ENCODE measurements around the gene LRRC4C.
"Not testable (repeated sequence)": the region's sequence is repeated elsewhere in the genome, so short reads cannot be mapped to it uniquely, and the experiment has no call there.

The LRRC4C gene

DNA sequence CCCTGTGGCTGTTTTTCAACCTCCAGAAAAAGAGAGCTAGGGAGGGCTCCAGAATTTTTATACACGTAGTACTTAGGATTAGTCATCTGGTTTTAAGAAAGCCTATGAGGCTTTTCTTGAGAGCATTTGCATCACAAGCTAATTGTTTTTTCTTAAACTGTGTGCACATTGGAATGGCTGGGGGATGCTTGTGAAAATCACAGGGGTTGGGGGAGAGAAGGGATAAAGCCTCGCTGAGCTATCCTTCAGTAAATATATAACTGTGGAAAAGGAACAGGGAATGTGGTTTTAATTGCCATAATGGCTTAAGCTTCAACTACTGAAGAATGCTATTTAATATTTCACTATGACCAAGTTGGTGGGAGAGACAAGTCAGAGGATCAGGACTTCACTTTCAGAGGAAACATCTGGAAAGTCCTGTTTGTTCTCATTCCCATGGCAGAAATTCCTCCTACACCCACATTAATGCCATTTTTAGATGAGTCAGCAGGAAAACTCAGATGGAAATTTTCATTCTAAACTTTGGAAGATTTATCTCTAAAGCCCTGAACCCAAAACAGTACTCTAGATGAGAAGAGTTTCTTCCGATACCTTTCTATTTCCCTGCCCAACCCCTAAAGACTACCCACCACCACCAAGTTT lies 591.3 kb downstream of the LRRC4C start:
- DNase-seq (ENCODE audit: low spot score) = no peak

DNA sequence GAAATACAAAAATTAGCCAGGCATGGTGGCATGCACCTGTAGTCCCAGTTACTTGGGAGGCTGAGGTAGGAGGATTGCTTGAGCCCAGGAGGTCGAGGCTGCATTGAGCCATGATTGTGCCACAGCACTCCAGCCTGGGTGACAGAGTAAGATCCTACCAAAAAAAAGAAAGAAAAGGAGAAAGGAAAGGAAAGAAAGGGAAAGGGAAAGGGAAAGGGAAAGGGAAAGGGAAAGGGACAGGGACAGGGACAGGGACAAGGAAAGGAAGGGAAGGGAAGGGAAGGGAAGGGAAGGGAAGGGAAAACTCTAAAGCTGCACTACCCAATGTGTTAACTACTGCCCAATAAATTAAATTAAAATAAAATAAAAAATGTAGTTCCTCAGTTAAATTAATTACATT lies 601.7 kb downstream of the LRRC4C start:
- not testable (repeated sequence) for DNase-seq (ENCODE audit: low spot score)

DNA sequence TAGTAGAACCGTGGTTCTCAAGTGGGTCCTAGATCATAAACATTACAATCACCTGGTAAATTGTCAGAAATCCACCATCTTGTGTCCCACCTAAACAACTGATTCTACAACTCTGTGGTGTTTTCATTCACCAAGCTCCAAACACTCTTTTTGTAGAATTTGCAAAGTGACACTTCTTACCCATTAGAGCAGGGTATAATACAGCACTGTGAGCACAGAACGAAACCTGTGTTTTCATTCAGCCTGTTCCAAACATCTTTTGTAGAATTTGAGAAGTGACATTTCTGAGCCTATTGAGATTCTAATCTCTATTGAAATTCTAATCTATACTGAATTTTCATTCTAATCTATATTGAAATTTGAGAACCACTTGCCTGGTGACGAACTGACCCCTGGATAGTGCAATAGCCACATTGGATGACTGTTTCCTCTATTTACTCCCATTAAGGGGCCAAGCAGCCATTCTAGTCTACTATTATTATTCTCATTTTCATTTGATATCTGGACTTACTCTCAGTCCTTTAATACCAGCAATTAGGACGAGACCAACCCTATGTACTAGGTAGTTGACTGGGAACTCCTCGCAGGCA lies 616.6 kb downstream of the LRRC4C start:
- DNase-seq (ENCODE audit: low spot score) = no peak

DNA sequence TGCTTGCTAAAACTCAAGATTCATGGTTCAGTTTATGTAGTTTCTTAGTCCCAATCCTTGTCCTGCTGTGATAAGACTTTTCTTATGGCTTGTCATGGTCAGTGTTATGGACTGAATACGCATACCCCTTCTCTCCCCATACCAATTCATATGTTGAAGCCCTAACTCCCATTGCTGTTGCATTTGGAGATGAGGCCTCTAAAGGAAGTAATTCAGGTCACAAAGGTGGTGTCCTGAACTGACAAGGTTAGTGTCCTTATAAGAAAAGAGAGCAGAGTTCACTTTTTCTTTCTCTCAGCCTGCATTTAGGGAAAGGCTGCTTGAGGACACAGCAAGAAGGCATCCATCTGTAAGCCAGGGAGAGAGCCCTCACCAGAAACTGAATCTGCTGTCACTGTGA lies 618.2 kb downstream of the LRRC4C start:
- no peak for DNase-seq (ENCODE audit: low spot score)

DNA sequence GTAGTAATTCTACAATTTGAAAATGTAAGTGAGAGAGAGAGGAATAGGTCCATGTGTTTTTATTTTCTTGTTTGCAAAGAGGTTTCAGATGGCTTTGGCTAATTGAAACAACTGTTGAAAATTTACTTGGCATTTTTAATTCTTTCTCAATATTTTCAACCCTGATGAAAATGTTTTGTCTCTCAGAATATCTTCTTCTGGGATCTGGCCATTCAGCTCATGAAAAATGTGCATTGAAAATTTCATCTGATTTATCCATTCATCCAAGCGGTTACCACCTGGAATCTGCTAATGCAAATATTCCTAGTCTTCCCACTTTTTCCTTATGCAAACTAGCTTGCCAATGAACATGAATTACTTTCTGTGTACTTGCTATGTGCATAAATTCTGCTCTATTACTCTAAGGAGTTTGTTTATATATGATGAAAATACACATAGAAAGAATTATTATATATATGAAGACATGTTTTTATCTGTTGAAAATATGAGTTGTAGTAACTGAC lies 621.2 kb downstream of the LRRC4C start:
- DNase-seq (ENCODE audit: low spot score) = no peak

DNA sequence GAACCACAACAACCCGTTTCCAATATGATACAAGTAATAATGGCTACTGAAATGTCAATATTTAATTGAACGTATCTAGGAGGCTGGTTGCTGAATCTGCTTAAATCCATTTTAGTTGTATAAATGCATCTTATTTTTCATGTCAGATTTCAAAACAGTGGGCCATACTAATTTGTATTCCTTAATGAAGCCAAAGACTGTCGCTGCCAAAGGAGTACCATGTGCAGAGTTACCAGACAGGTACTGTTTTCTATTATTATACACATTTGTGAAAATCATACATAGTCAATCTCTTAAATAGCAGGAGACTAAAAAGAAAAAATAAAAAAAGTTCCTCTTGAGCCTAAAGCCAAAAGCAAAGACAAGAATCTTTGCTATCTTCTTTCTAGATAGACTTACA lies 632.3 kb downstream of the LRRC4C start:
- DNase-seq (ENCODE audit: low spot score) = no peak

DNA sequence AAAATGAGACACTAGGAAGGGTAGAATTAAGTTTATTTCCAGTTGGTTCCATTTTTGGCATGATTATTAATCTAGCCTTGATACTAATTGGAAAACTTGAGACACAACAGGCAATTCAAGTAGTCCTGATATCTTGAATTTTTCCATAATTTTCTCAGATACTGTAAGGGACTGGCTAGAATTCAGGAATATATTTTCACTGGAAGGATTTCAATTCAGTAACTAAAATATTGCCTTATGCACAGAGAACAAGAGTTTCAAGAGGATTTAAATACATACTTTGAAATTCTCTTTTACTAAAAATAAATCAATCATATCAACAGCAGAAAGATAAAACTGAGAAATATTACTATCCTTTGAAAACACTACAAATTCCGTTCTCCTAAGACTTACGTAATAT lies 632.9 kb downstream of the LRRC4C start:
- no peak for DNase-seq (ENCODE audit: low spot score)

DNA sequence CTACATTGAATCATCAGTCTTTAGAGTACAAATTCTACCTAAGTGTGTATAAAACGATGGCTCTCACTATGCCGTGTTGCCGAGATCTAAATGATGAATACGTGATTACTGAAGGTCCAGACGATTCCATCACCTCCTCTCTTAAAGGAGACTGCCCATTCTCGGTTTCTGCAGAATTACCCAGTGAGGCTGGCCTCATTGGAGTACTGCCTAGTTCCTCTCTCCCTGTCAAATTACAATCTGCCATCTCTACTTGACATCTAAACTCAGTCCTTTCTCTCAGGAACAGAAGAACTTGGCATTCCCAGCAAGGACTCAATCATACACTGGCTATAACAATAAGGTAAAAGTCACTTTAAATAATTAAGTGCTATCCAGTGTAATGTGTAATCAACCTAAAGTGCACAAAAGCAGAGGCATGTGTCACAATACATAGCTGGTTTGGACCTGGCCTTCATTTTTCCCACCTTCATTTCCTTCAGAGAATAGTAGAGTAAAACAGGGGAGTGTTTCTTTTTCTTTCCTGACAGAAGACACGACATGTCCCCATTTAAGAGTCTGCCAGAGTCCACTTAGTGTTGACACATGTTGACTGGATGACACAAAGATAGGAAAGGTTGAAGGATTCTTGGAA lies 634.1 kb downstream of the LRRC4C start:
- no peak for DNase-seq (ENCODE audit: low spot score)

DNA sequence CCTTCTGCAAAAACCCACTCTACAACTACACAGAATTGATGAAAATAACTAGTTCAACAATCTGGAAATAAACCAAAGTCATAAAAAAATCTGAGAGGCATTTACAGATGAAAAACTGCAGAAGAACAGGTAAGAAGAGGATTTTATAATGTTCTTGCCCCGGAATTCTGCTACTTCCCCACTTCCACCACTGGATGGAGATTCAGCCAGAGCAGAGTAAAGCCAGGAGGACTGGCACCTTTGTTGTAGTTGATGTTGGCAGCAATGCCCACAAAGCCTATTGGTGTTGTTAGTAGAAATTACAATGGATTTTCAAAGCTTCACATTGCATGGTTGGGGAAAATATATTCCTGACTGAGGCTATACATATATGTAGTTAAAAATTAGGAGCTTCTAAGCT lies 640.2 kb downstream of the LRRC4C start:
- DNase-seq (ENCODE audit: low spot score) = no peak

DNA sequence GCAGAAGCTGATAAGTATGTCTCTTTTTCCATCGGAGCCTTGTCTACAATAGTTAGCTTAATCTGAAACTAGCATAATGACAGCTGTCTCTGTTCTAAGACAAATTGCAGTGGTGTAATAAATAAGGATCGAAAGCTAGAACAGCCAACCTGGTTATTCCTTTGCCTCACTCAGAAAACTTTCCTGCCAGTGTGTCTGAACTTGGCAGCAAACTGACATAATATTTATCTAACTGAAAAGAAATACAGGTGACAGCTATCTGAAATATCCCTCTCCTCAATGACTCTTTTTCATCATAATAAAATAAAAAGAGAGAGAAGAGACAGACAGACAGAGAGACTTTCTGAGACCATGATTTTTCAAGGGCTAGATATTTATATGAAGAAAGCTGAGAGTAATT lies 642.5 kb downstream of the LRRC4C start:
- no peak for DNase-seq (ENCODE audit: low spot score)

DNA sequence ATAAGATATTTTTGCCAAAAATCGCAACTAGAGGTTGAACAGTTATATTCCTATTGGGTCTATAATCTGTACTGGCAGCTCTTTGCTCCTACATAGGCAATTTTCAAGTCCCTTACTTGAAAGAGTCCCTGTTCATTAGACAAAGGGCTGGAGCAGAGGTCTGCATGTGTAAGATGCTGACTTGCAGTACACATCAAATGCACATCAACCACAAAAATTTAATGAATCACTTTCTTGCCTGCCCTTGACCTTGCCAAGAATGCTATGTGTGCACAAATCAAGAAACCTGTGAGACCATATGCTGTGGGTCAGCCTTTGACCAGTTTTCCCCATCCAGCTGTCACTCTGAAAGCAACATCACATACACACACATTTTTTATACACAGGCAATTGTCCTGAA lies 661.5 kb downstream of the LRRC4C start:
- DNase-seq (ENCODE audit: low spot score) = no peak

DNA sequence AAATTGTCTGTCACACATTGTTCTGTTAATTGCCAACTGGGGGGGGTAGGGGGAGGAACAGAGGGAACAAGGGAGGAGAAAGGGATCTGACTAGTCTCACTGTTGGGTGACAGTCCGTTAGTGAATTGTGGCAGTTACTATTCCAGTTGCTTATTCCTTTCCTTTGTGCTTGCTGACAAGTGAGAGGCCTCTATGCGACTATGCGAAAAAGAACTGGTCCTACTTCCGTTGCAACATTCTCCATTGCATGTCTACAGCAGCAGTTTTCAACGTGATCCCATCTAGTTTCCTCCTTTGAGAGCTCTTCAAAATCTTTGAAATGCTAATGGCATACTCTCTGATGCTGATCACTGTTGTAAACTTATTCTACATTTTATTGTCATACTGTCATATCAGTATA lies 672.2 kb downstream of the LRRC4C start:
- no peak for DNase-seq (ENCODE audit: low spot score)

DNA sequence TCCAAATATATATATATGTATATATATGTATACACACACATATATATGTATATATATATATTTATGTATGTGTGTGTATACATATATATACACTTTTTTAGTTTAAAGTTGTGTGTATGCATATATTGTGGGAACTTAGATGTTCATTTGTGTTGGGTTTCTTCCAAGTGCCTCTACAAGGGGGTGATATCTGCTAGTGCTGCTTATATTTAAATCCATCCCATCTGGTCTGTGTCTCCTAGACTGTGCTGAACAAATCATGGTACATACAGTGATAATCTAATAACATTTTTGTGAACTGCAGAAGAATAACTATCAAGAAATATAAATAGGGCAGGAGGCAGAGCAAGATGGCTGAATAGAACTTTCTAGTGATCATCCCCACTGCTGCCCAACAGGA lies 696.4 kb downstream of the LRRC4C start:
- DNase-seq (ENCODE audit: low spot score) = no peak

DNA sequence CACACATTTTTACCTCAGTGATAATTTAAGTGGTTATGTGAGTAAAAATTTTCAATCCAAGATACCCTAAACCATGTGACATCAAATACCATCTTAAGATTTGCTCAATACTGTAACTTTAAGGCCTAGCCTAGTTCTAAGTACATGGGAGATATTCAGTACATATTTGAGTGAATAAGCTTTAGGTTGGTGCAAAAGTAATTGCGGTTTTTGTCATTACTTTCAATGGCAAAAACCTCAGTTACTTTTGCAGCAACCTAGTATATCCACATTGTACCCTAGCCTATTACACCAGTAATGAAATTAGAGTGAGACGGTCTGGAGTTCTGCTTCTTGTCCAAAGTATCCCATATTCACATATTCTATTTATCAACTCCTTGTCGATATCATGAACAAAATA lies 700.1 kb downstream of the LRRC4C start:
- no peak for DNase-seq (ENCODE audit: low spot score)

DNA sequence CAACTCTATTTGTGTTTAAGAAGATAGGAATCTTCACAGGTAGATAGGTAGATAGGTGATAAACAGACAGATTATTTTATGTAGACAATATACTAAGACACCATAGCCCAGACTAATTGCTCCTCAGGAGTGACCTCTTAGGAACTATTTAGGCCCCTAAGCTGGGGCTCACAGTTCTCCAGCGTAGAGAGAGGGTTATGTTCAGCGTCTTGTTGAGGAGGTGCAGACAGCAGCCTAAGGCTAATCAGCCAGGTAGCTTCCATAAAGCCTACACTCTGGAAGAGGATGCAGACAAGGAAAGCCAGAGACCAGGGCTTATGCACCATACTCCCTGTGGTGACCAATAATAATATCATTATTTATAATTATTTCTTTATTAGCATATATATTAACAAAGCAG lies 705.2 kb downstream of the LRRC4C start:
- DNase-seq (ENCODE audit: low spot score) = no peak

DNA sequence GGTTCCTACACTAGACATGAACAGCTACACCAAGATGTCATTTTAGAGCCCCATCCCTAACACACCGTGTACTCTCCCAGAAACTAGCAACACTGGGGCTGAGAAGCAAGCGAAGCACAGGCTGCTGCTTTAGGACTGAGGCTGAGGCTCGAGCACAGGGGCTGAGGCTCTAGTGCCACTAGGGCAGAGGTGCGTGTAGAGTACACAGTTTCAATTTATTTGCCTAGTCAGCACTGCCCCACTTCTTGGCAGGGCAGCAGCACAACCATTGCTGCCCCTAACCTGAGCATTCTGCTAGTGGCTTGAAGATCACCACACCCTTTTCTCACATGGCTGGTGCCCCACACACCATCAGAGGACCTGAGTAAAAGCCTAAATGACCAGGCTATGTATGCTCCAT lies 713.2 kb downstream of the LRRC4C start:
- no peak for DNase-seq (ENCODE audit: low spot score)

DNA sequence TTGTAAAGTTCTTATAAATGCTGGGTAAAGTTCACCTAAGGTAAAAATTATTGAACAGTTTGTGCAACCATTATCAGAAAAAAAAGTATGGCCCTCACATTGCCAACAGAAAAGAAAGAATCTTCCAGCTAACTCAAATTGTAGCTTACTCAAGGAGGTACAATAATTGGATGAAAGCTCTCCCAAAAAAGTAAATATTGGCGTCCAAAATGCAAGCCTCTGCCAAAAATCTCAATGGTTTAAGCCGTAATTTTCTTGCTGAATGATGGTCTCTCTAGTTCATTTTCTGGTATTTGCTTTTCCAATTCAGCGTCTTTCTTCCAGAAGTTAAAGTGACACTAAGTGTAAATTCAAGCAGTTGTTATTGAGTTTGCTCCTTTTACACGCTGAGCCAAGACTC lies 727.3 kb downstream of the LRRC4C start:
- peak; percentile 4 for DNase-seq (ENCODE audit: low spot score)

DNA sequence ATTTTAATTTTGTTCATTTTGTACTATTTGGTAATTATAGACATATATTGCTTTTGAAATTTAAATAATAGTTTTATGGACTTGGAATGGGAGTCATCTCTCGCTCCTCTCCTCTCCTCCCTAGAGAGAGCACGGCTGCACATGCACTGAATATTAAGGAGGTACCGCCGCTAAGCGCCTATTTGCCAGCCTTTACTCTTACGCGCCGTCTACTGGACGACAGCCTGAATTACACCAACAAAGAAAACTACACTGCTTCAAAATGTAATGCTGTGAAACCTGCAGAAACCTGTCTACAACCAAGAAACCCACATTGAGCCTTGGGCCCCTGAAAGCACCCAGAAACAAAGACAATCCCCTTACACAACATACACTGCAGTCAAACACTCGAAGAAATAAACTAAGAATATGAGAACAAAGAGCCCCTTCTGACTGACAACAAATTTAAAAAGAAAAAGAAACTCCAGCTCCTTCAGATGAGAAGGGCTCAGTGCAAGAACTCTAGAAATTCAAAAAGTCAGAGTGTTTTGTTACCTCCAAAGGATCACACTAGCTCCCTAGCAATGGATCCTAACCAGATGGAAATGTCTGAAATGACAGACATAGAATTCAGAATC lies 737.2 kb downstream of the LRRC4C start:
- DNase-seq (ENCODE audit: low spot score) = peak; percentile 16

DNA sequence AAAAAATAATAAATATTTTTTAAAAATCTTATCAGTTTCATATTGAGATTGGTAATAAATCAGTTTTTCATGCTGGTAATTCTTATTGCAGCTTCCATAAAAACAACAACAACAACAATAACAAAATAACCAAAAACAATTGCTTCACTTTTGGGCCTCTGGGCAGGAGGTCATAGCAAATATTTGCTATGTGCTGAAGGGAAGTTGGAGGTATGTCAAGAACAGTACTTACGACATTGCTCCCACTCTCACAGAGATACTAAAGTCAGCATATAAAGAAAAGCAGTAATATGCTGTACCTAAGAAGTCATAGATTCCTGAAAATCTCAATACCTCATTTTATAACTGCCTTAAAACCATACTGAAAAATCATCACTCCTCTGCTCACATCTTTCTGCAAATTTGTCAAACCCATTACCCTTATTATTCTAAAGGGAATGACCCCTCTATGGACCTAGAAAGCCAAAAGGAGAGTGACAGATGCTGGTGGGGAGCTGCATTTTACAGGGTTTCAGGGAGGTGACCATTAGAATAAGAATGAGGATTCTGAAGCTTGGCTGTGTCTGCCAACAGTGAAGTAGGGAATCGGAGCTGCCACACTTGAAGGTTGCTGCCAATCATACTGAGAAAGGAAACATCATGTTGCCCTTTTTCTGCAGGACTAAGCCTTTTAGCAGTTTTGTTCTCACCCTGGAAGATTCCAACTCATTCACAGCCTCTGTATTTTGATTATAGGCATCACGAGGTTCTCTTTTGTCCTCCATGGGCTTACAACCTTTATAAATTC lies 742.9 kb downstream of the LRRC4C start:
- DNase-seq (ENCODE audit: low spot score) = no peak

DNA sequence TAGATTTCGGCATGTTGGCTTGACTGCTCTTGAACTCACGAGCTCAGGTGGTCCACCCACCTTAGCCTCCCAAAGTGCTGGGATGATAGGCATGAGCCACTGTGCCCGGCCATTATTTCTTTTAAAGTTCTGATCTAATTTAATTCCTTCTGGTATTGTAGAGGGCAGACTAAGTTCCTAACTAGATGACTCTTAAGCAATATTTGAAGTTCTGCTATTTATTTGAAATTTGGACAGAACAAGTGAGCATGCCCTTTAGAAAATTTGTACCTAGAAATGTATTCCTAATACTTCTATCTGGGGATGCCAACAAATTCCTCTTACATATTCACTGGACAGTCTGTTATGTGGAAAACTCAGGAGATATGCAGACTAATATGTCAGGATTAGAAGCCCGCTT lies 746.4 kb downstream of the LRRC4C start:
- no peak for DNase-seq (ENCODE audit: low spot score)

DNA sequence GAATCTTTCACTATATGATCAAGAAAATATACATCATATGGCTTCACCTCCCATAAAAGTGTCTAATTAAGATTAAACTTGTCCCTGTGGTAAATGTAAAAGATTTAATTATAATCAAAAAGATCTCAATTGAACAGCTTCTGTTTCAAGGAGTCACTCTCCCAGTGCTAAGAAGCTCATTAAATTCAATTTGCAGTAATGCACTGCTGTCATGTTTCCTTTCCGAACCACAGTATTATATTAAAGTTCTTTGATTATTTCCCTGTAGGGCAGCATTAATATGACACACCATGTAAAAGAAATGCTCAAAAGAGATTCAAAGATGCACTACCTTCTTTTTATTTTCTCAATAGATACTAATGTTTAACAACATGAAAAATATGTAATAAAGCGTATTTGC lies 758.4 kb downstream of the LRRC4C start:
- DNase-seq (ENCODE audit: low spot score) = no peak

DNA sequence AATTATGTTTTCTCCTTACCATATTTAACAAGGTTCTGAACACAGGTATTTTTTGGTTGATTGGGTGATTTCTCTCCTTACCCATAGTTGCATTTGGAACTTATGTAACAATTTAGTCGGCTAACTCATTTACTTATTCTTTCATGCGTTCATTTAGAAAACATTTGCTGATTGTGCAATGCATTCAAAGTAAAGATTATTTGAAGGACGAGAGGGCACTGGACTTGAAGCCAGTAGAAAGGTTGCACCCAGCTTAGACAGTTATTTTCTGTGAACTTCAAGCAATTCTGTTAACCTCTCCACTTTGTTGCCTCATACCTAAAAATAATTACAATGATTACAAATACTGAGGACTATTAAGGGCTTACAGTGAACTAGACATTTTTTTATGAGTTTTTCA lies 769.6 kb downstream of the LRRC4C start:
- DNase-seq (ENCODE audit: low spot score) = no peak

All from globus pallidus (tissue), 1 donor.